DND-41 (cell line): ENCODE results near the gene BCKDK.

Experiments used
- EZH2 ChIP-seq: IDR thresholded peaks from 3 replicates; pipeline ENCODE4 v1.6.1; 2012; ENCODE audit warnings: borderline replicate concordance, low read depth, mild to moderate bottlenecking, moderate library complexity, low read length, inconsistent platforms; ENCODE audit not compliant: severe bottlenecking
- TF ChIP-seq, protein P1 (sequence below): IDR thresholded peaks from 2 replicates; pipeline ENCODE4 v1.5.1; 2012; ENCODE audit warnings: borderline replicate concordance, low read length, moderate library complexity, mild to moderate bottlenecking; ENCODE audit not compliant: poor library complexity, severe bottlenecking; ENCODE audit errors: extremely low read depth

- TF ChIP-seq, protein P1, sequence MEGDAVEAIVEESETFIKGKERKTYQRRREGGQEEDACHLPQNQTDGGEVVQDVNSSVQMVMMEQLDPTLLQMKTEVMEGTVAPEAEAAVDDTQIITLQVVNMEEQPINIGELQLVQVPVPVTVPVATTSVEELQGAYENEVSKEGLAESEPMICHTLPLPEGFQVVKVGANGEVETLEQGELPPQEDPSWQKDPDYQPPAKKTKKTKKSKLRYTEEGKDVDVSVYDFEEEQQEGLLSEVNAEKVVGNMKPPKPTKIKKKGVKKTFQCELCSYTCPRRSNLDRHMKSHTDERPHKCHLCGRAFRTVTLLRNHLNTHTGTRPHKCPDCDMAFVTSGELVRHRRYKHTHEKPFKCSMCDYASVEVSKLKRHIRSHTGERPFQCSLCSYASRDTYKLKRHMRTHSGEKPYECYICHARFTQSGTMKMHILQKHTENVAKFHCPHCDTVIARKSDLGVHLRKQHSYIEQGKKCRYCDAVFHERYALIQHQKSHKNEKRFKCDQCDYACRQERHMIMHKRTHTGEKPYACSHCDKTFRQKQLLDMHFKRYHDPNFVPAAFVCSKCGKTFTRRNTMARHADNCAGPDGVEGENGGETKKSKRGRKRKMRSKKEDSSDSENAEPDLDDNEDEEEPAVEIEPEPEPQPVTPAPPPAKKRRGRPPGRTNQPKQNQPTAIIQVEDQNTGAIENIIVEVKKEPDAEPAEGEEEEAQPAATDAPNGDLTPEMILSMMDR: no peak
- no peak for TF ChIP-seq EZH2
Measured at GRCh38 chr16:31128711-31129567, 20.8 kb downstream of the BCKDK start.
